Activated CD4-positive, alpha-beta T cell treated with anti-CD3 and anti-CD28 coated beads, Interleukin-2, amount 50 U/mL, for 16 hours (primary cell): ENCODE measurements around the gene CLDN18.
A peak's percentile ranks its signal among the peaks of the same experiment; 100 is the strongest.

Experiments
- DNase-seq: peaks from one replicate; pipeline ENCODE4 v3.0.0-alpha.2; 2020

CLDN18 gene

GRCh38 chr3:138065949-138066348 lies 56.0 kb downstream of the CLDN18 start:
- peak; percentile 51 for DNase-seq

DNA sequence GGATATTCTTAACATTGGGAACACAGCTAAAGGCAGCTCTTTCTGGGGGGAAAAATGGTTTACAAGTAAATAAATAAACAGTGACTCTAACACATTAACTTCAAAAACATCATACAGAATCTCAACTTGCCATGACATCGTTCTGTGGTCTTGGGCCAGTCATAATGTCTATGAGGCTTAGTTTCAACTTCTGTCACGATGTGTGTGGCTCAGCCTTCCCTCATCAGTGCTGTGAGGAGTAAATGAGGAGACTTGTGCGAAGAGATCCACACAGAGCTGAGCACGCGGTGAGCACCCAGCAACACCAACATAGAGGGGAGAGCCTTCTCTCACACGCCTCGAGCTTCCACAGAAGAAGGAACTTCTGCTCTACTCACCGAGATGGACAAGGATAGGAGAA lies 56.4 kb downstream of the CLDN18 start:
- peak; percentile 89 for DNase-seq

DNA sequence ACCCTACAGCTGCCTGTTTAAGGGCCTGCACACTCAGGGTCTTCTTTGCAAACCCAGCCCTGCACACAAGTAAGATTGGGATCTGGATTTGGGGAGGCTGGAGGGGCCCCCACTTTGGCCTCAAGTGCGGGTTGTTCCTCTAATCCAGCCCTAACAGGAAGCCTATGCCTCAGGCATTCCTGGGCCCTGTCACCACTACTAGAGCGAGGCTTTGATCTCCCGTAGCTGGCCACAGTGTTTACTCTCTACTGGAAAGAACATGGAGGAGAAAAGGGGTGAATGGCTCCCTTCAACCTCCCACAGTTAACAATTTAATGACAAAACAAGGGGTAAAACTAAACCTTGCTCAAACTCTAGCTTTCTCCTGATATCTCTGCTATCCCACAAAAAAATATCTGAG lies 57.0 kb downstream of the CLDN18 start:
- no peak for DNase-seq

DNA sequence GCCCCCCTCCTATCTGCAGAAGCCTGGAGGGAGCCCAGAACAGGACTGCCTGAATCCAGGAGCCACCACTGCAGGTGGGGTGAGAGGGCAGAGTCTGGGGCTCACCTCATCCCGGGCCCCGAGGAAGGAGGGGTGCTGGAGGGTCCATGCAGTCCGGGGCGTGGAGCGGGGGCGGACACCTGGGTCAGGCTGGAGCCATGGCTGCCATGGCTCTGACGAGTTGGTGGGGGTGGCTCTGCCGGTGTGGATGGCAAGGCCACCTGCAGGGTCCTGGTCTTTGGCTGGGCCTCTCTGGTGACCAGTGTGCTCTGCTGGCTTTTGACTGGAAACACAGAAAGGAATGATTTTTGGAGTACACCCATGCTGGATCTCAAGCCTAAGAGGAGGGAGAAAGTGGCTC lies 58.1 kb downstream of the CLDN18 start:
- no peak for DNase-seq

- peak; percentile 82 for DNase-seq
Measured at GRCh38 chr3:138068579-138069174, 58.7 kb downstream of the CLDN18 start.

- DNase-seq: no peak
Measured at GRCh38 chr3:138070006-138070405, 60.0 kb downstream of the CLDN18 start.

- no peak for DNase-seq
Measured at GRCh38 chr3:138072796-138073195, 62.8 kb downstream of the CLDN18 start.

- no peak for DNase-seq
Measured at GRCh38 chr3:138078096-138078495, 68.1 kb downstream of the CLDN18 start.

- peak; percentile 30 for DNase-seq
Measured at GRCh38 chr3:138078901-138079344, 69.0 kb downstream of the CLDN18 start.

DNA sequence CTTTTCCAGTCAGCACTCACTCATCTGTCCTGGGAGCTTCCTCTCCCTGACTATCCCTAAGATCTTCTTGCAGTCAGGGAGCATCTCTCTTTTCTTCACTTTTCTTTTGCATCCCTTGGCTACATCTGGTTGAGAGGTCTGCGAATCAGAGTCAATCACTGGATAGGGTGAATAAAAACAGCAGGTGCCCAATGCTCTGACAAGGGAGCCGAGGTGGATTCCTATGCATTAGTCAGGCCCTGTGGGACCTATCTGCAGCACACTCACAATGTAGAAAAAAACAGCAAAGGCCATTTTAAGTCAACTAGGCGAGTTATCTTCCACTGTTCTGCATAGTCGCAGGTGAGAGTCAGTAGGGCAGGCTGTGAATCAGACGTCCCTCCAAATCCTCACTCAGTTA lies 69.9 kb downstream of the CLDN18 start:
- no peak for DNase-seq

DNA sequence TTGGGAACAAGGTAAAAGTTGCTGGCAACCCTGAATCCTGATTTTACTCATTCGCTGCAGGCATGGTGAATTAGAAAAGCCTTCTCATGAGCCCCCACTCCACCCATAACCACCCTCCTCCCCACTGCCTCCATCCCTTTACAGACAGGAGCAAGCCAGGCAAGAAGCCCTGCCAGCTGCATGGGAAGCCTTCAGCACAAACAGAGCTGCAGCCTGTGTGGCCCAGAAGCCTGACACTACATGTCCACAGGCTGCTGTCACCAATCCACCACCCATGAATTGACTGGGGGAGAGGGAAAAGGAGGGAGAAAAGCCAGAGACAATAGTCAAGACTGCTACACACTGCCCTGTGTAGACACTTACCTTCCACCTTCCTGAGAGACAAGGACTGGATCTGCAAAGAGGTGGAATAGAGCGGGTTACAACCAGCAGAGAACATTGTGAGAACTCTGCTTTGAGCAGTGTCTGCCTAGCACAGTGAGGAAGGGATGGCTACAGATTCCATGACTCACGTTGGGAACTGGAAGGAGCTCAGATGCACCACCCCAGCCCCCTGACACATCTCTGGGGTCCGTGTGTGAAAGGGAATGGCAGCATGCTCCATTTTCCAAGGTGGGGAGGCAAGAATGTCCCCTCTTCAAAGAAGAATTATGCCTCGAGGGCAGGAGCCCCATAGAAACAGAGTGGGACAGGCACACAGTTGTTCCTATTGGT lies 71.6 kb downstream of the CLDN18 start:
- DNase-seq: no peak

- DNase-seq: peak; percentile 43
Measured at GRCh38 chr3:138082085-138082991, 72.4 kb downstream of the CLDN18 start.

DNA sequence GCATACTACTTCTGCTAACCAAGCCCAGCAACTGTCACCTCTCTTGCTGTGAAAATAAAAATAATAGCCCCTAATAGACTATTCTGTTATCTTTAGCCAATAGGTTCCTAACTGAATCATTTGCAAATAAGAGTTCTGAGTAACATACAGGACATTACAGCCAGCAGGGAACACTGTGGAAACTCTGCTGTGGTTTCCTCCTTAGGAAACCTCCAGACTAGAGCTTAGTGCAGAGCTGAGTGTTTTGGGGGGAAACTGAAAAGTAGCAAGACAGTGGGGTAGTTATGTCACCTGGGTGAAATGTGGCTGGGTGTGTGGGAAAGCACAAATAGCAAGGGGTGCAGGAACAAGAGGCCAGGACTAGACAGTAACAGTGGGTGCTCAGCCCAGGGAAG lies 73.0 kb downstream of the CLDN18 start:
- no peak for DNase-seq
